GM21723 (cell line): Measurements from ENCODE around the gene ANKFY1.
"Not testable (repeated sequence)": the region's sequence is repeated elsewhere in the genome, so short reads cannot be mapped to it uniquely, and the experiment has no call there.

Source experiments
- ATAC-seq: cut with Tn5 transposase; IDR thresholded peaks from one replicate; pipeline ENCODE4 v1.9.1; 2021; ENCODE audit warnings: mild to moderate bottlenecking, moderate library complexity; ENCODE audit not compliant: unreplicated experiment

The ANKFY1 gene

DNA sequence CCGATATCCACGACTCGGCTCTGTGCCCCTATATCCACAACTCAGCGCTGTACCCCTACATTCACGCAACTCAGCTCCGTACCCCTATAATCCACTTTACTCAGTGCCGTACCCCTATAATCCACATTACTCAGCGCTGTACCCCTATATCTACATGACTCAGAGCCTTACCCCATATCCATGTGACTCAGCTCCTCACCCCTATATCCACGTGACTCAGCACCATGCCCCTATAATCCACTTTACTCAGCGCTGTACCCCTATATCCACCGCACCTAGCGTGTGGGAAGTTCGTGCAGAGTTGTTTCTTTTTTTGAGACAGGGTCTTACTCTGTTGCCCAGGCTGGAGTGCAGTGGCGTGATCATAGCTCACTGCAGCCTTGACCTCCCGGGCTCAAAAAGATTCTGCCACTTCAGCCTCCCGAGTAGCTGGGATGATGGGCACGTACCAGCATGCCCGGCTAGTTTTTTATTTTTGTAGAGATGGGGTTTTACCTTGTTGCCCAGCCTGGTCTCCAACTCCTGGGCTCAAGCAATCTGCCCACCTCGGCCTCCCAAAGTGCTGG is 103.4 kb downstream of the ANKFY1 start:
- no peak for ATAC-seq

DNA sequence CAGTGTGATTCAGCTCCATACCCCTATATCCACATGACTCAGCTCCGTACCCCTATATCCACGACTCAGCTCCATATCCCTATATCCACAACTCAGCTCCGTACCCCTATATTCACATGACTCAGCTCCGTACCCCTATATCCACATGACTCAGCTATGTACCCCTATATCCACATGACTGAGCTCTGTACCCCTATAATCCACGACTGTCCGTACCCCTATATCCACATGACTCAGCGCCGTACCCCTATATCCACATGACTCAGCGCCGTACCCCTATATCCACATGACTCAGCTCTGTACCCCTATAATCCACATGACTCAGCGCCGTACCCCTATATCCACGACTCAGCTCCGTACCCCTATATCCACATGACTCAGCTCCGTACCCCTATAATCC is 104.0 kb downstream of the ANKFY1 start:
- no peak for ATAC-seq

GRCh38 chr17:4157618-4158333 is 106.0 kb downstream of the ANKFY1 start:
- ATAC-seq: no peak

GRCh38 chr17:4156750-4157381 is 106.9 kb downstream of the ANKFY1 start:
- ATAC-seq: no peak

GRCh38 chr17:4155980-4156620 is 107.7 kb downstream of the ANKFY1 start:
- no peak for ATAC-seq

- no peak for ATAC-seq
These were observed 109.6 kb downstream of the ANKFY1 start for GRCh38 chr17:4154201-4154600.

- ATAC-seq: no peak
These were observed 111.3 kb downstream of the ANKFY1 start for GRCh38 chr17:4152471-4152870.

DNA sequence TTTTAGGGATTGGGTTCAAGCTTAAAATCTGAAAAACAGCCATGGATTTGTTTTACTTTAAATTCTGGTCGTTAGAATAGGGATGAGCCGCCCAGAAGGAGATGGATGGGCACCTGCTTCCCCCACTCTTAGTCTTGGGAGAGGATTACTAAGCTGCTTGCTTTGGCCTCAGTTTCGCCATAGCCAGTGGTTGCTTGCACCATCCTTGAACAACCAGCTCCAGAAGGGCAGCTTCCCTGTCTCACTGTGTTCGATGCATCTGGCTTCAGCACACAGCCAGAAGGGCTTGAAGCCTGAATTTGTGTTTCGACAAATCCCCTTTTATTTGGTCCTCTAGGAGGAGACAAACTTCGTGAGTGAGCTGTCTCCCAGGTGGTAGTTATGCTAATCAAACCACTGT is 113.7 kb downstream of the ANKFY1 start:
- no peak for ATAC-seq

- no peak for ATAC-seq
These were observed 115.0 kb downstream of the ANKFY1 start for GRCh38 chr17:4148611-4149308.

GRCh38 chr17:4147751-4148310 is 115.9 kb downstream of the ANKFY1 start:
- no peak for ATAC-seq

- ATAC-seq: no peak
These were observed 117.1 kb downstream of the ANKFY1 start for GRCh38 chr17:4146641-4147040.

DNA sequence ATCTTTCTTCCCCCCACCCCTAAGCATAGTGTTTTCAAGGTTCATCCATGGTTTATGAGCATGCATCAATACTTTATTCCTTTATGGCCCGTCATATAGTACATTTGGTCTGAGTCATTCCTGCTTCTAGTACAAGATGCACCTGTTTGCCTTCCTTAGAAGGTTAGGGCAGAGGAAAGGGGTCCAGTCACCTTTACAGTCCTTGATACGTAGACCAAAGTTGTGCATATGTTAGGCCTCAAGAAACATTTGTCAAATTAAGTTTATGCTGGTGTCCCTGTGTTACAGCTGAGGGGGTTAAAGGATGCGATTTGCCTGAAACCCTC is 119.4 kb downstream of the ANKFY1 start:
- no peak for ATAC-seq

DNA sequence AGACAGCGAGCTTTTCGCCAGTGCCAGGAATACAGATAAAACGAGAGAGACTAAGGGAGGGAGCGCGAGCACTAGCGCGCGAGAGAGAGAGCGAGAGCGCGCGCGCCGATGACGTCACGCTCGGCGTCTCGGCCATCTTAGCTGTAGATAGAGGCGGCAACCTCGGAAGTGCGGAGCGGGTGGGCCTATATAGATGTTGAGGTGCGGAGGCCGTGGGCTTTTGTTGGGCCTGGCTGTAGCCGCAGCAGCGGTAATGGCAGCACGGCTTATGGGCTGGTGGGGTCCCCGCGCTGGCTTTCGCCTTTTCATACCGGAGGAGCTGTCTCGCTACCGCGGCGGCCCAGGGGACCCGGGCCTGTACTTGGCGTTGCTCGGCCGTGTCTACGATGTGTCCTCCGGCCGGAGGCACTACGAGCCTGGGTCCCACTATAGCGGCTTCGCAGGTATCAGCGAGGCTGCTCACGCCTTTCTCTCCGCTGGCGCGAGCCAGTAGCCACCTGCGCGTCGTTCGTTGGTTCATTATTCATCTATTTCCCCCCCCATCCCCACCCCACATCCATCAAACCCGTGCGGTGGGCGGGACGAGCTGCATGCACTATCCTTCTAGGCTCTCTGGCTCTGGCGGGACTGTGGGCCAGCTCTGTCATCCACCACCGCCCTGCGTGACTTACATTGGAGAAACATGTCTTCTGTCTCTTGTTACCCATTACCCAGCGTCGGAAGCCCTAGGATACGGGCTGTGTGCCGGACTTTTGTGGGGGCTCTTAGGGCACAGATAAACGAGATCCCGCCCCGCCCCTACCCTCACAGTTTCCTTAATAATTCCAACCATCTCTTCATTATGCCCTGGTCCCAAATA is 120.0 kb downstream of the ANKFY1 start:
- ATAC-seq: peak; percentile 74

DNA sequence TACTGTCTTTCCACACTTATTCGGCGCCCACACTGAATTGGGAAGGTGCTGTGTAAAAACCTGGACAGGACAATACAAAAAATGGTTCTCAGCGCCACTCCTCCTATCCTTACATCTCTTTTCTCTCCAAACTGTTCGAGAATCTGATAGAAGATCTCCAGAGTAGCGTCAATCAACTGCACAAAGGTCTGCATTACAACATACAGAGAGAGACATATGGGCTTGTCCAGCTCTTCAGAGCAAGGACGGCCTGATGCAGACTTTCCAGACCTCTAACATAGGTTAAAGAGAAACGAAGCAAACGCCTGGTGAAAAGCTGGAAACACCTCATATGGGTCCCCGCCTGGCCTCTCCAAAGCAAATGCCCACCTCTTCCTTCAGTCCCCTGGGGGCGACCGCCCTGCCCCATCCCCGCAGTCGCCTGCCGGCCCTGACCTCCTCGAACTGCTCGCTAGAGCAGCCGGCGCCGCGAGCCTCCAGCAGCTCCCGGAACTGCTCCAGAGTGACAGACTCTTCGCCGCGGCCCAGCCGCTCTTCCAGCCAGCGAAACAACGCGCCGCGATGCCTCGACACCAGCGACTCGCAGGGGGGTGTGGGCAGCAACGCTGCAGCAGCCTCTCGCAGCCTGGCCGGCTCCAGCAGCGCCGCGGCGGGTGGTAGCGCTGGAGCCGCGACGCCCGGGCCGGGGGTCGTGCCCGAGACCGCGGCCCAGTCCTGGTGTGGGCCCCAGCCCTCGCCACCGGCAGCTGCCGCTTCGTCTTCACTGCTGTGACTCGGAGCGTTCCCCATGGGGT is 121.5 kb downstream of the ANKFY1 start:
- peak; percentile 16 for ATAC-seq

DNA sequence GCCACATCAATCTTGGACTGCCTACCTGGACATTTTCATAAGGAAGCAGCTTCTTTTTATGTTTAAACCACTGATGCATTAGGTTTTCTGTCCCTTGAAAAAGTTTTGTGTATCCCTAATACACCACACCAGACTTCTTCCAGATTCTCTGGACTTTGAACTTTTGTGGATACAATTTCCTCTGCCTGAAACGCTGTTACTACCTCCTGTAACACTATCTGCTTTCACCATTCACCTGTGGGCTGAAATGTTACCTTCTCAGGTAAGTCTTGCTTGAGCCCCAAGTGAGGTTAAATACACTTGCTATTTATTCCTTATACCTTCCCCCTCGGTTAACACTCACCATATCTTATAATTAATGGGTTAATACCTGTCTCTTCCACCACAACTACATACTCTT is 123.7 kb downstream of the ANKFY1 start:
- ATAC-seq: no peak

DNA sequence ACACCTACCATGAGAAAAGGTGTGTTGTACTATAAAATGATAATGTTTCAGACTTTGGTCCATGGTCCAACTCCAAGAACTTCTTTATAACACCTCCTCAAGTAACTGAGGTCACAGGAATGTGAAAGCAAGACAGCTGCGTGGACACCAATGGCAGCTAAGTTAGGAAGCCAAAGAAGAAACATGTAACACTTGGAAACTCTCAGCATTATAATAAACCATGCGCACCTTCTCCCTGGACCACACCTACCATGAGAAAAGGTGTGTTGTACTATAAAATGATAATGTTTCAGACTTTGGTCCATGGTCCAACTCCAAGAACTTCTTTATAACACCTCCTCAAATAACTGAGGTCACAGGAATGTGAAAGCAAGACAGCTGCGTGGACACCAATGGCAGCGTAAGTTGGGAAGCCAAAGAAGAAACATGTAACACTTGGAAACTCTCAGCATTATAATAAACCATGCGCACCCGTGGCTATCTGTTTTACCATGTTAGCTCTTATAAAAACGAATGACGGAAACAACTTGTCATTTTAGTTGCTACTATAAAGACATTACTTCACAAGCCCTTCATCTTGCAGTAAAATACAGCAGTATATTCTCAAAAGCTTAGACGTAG is 124.8 kb downstream of the ANKFY1 start:
- not testable (repeated sequence) for ATAC-seq

- no peak for ATAC-seq
These were observed 127.4 kb downstream of the ANKFY1 start for GRCh38 chr17:4136373-4136772.

DNA sequence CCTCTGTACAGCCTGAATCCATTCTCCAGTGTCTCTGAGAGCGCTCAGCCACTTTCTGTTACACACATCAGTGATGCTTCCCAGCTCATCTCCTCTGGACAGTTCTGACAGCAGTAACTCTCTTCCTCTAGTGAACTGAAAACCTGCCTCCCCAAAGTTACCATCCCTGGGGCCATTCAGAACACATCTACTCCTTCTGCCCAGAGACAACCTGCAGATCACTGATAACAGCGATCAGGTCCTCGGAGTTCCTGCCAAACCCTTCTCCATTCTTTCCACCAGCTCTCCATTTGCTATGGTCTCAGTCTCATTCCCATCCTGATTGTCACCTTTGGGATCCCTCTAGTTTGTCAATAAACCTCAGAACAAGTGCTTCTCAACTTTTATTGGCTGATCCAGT is 128.3 kb downstream of the ANKFY1 start:
- no peak for ATAC-seq

DNA sequence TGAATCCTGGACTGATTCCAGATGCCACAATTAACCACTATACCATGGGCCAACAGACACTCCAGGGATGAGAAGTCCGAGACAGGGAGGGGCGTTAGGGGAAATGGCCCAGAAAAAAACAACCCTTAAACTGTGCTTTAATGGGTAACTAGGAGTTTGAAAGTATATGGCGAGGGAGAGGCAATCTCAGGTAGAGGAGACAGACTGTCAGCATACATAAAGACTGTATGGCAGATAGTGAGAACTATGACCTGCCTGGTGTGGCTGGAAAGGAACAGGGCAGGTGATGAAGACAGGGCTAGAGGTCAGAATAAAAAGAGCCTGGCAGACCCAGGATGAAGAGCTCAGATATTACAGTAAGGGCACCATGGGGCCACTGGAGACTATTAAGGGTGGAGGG is 129.1 kb downstream of the ANKFY1 start:
- ATAC-seq: no peak
